IMR-90 (cell line): ENCODE results near the gene ADARB2. TPM values are rescaled to one million over a fixed set of nuclear protein-coding genes. Genes with fewer than 3 reads are reported as not detected.

Experiments
- ATAC-seq: fragments of 200-7000 bp; cut with Tn5 transposase; 2 replicates; pipeline ENCODE4 v1.9.1; 2020; ENCODE audit warnings: low read depth, mild to moderate bottlenecking, moderate library complexity
- BruUV-seq: library from RNA; stranded (reverse); fragments of 400-500 nt; replicated peaks from 2 replicates; lab custom pipeline; 2021; lab: Mats Ljungman, UMichigan
- CTCF ChIA-PET: fragments of 300-600 bp; formaldehyde crosslinking; extraction: SDS; loops from one replicate; lab custom pipeline; 2021; ENCODE audit warnings: antibody characterized with exemption; lab: Yijun Ruan, JAX
- POLR2A ChIA-PET: fragments of 300-600 bp; sonication (Branson Sonifier 250); formaldehyde crosslinking; loops from one replicate; lab custom pipeline; 2022; ENCODE audit warnings: antibody characterized with exemption; ENCODE audit not compliant: unreplicated experiment; lab: Charles Lee
- DNase-seq: peaks from one replicate; pipeline ENCODE4 v3.0.0; 2013
- H2AFZ ChIP-seq: replicated peaks from 2 replicates; pipeline ENCODE3; 2013; ENCODE audit warnings: low read length, mild to moderate bottlenecking; ENCODE audit not compliant: poor library complexity
- H2AK5ac ChIP-seq: 2 replicates; pipeline ENCODE4 v1.6.1; 2013; ENCODE audit warnings: low read depth, low read length, inconsistent platforms
- H2AK9ac ChIP-seq: replicated peaks from 2 replicates; pipeline ENCODE3; 2013; ENCODE audit warnings: mild to moderate bottlenecking, low read depth, low read length, moderate library complexity; ENCODE audit not compliant: poor library complexity
- H2BK120ac ChIP-seq: 2 replicates; pipeline ENCODE4 v1.6.1; 2013; ENCODE audit warnings: low read depth, low read length, inconsistent platforms
- H2BK15ac ChIP-seq: 3 replicates; pipeline ENCODE4 v1.6.1; 2013; ENCODE audit warnings: low read depth, low read length, inconsistent platforms
- H2BK20ac ChIP-seq: 2 replicates; pipeline ENCODE4 v1.6.1; 2013; ENCODE audit warnings: low read depth, mild to moderate bottlenecking, inconsistent platforms, low read length, moderate library complexity
- H2BK5ac ChIP-seq: 2 replicates; pipeline ENCODE4 v1.6.1; 2013; ENCODE audit warnings: mild to moderate bottlenecking, low read depth, low read length, inconsistent platforms; ENCODE audit not compliant: poor library complexity, severe bottlenecking
- H3K14ac ChIP-seq: replicated peaks from 2 replicates; pipeline ENCODE4 v1.6.1; 2013; ENCODE audit warnings: low read depth, low read length, inconsistent platforms
- H3K18ac ChIP-seq: 2 replicates; pipeline ENCODE4 v1.6.1; 2013; ENCODE audit warnings: low read depth, low read length, control low read depth
- H3K23ac ChIP-seq: 2 replicates; pipeline ENCODE4 v1.6.1; 2013; ENCODE audit warnings: low read depth, low read length, inconsistent platforms
- H3K27ac ChIP-seq: 2 replicates; pipeline ENCODE4 v1.5.1; 2013; ENCODE audit warnings: mild to moderate bottlenecking, control low read depth, low read length; ENCODE audit not compliant: insufficient read depth
- H3K27me3 ChIP-seq: 2 replicates; pipeline ENCODE4 v1.6.1; 2013; ENCODE audit warnings: low read length; ENCODE audit not compliant: control insufficient read depth, insufficient read depth
- H3K36me3 ChIP-seq: 2 replicates; pipeline ENCODE4 v1.6.1; 2013; ENCODE audit warnings: low read length, mixed read lengths; ENCODE audit not compliant: control insufficient read depth, insufficient read depth
- H3K4ac ChIP-seq: 2 replicates; pipeline ENCODE4 v1.6.1; 2013; ENCODE audit warnings: low read depth, low read length, inconsistent platforms
- H3K4me1 ChIP-seq: 2 replicates; pipeline ENCODE4 v1.6.1; 2013; ENCODE audit warnings: low read length, mixed read lengths; ENCODE audit not compliant: control insufficient read depth, insufficient read depth
- H3K4me2 ChIP-seq: 2 replicates; pipeline ENCODE4 v1.6.1; 2013; ENCODE audit warnings: low read depth, mild to moderate bottlenecking, control low read depth, low read length, moderate library complexity
- H3K4me3 ChIP-seq: 2 replicates; pipeline ENCODE4 v1.5.1; 2013; ENCODE audit warnings: low read depth, mild to moderate bottlenecking, control low read depth, low read length, moderate library complexity; ENCODE audit not compliant: insufficient read depth
- H3K56ac ChIP-seq: 2 replicates; pipeline ENCODE4 v1.6.1; 2013; ENCODE audit warnings: low read length, inconsistent platforms; ENCODE audit not compliant: insufficient read depth; ENCODE audit errors: extremely low read depth
- H3K79me1 ChIP-seq, 2 experiments: 2 replicates each; pipeline ENCODE4 v1.6.1; 2013; ENCODE audit warnings: low read length in 2 of 2, inconsistent platforms in 1 of 2, low read depth in 1 of 2
- H3K9ac ChIP-seq: 2 replicates; pipeline ENCODE4 v1.6.1; 2013; ENCODE audit warnings: low read depth, low read length, control low read depth
- H3K9me1 ChIP-seq: 2 replicates; pipeline ENCODE4 v1.6.1; 2013; ENCODE audit warnings: low read length, inconsistent platforms; ENCODE audit not compliant: insufficient read depth
- H3K9me3 ChIP-seq: 2 replicates; pipeline ENCODE4 v1.6.1; 2013; ENCODE audit warnings: low read length; ENCODE audit not compliant: control insufficient read depth, insufficient read depth
- H4K20me1 ChIP-seq: 2 replicates; pipeline ENCODE4 v1.6.1; 2013; ENCODE audit warnings: low read length, inconsistent platforms; ENCODE audit not compliant: insufficient read depth
- H4K5ac ChIP-seq: 2 replicates; pipeline ENCODE4 v1.6.1; 2013; ENCODE audit warnings: mild to moderate bottlenecking, low read depth, low read length, control low read depth
- H4K8ac ChIP-seq, 2 experiments: 2 replicates each; pipeline ENCODE4 v1.6.1; 2013; ENCODE audit warnings: low read depth in 2 of 2, low read length in 2 of 2, control low read depth in 1 of 2, inconsistent platforms in 1 of 2
- H4K91ac ChIP-seq: 2 replicates; pipeline ENCODE4 v1.6.1; 2013; ENCODE audit warnings: low read depth, low read length, inconsistent platforms; ENCODE audit not compliant: insufficient read depth
- CEBPB ChIP-seq: IDR thresholded peaks from 2 replicates; pipeline ENCODE4 v1.6.1; 2012; ENCODE audit warnings: low read depth, low read length, improper control_type of control experiment
- MAFK ChIP-seq: IDR thresholded peaks from 2 replicates; pipeline ENCODE4 v1.6.1; 2012; ENCODE audit warnings: low read depth, low read length, improper control_type of control experiment
- MAZ ChIP-seq: IDR thresholded peaks from 2 replicates; pipeline ENCODE4 v1.6.1; 2012; ENCODE audit warnings: low read depth, mild to moderate bottlenecking, low read length, improper control_type of control experiment, moderate library complexity, borderline replicate concordance
- MXI1 ChIP-seq: IDR thresholded peaks from 2 replicates; pipeline ENCODE4 v1.6.1; 2012; ENCODE audit warnings: low read depth, mild to moderate bottlenecking, low read length, moderate library complexity, borderline replicate concordance
- NFE2L2 ChIP-seq: fragments of 150-350 bp; IDR thresholded peaks from 2 replicates; pipeline ENCODE4 v1.6.1; 2016; ENCODE audit warnings: low read depth, mild to moderate bottlenecking, low read length
- POLR2A ChIP-seq: IDR thresholded peaks from 2 replicates; pipeline ENCODE4 v1.6.1; 2012; ENCODE audit warnings: mild to moderate bottlenecking, low read depth, low read length
- RAD21 ChIP-seq: IDR thresholded peaks from 2 replicates; pipeline ENCODE4 v1.6.1; 2012; ENCODE audit warnings: low read length, improper control_type of control experiment
- RCOR1 ChIP-seq: IDR thresholded peaks from 2 replicates; pipeline ENCODE4 v1.6.1; 2012; ENCODE audit warnings: mild to moderate bottlenecking, low read length, improper control_type of control experiment; ENCODE audit not compliant: insufficient replicate concordance
- RFX5 ChIP-seq: IDR thresholded peaks from 2 replicates; pipeline ENCODE4 v1.8.0; 2012; ENCODE audit warnings: low read depth, mild to moderate bottlenecking, low read length, moderate library complexity
- SMC3 ChIP-seq: fragments of 150-350 bp; IDR thresholded peaks from 2 replicates; pipeline ENCODE4 v1.6.1; 2016; ENCODE audit warnings: low read depth, mild to moderate bottlenecking, antibody characterized with exemption, low read length, moderate library complexity
- dilution Hi-C: fragments of 300-500 bp; cut with HindIII; formaldehyde crosslinking; loops from one replicate; pipeline ENCODE4 v1.14.3; 2018; ENCODE audit warnings: low sequenced_read_pairs; ENCODE audit not compliant: unreplicated experiment
- in situ Hi-C: fragments of 300-500 bp; cut with MboI; formaldehyde crosslinking; loops from 3 replicates; pipeline ENCODE4 v1.14.3; 2019; ENCODE audit warnings: low sequenced_read_pairs, inconsistent platforms, mixed read lengths
- intact Hi-C: fragments of 100-400 bp; cut with micrococcal nuclease; formaldehyde crosslinking; loops from 2 replicates; pipeline ENCODE4 v1.10.0; 2022
- polyA plus RNA-seq, 3 experiments: library from polyadenylated mRNA; depleted of rRNA; stranded (reverse); fragments of >200 nt; gene quantifications; 2 replicates each; pipeline ENCODE4 v1.2.3, GENCODE V29; 2012; ENCODE audit warnings: low replicate concordance in 1 of 3
- total RNA-seq: library from RNA; depleted of rRNA; stranded (reverse); fragments of >200 nt; gene quantifications from 2 replicates; pipeline ENCODE4 v1.2.3, GENCODE V29; 2012
- TF ChIP-seq, protein P1 (sequence below): fragments of 150-350 bp; IDR thresholded peaks from 2 replicates; pipeline ENCODE4 v1.6.1; 2016; ENCODE audit warnings: low read depth, mild to moderate bottlenecking, low read length, moderate library complexity, borderline replicate concordance
- TF ChIP-seq, protein P2 (sequence below): conservative IDR thresholded peaks from 2 replicates; pipeline ENCODE4 v1.5.1; 2012; ENCODE audit warnings: mild to moderate bottlenecking, low read depth, low read length, improper control_type of control experiment
- TF ChIP-seq, protein P3 (sequence below): fragments of 150-350 bp; IDR thresholded peaks from 2 replicates; pipeline ENCODE4 v1.6.1; 2017; ENCODE audit warnings: mild to moderate bottlenecking, antibody characterized with exemption, low read length, low read depth

Gene ADARB2
- total and polyA plus RNA-seq, 2 of the 4 experiments (the other 2 are of a cell fraction): not detected

DNA sequence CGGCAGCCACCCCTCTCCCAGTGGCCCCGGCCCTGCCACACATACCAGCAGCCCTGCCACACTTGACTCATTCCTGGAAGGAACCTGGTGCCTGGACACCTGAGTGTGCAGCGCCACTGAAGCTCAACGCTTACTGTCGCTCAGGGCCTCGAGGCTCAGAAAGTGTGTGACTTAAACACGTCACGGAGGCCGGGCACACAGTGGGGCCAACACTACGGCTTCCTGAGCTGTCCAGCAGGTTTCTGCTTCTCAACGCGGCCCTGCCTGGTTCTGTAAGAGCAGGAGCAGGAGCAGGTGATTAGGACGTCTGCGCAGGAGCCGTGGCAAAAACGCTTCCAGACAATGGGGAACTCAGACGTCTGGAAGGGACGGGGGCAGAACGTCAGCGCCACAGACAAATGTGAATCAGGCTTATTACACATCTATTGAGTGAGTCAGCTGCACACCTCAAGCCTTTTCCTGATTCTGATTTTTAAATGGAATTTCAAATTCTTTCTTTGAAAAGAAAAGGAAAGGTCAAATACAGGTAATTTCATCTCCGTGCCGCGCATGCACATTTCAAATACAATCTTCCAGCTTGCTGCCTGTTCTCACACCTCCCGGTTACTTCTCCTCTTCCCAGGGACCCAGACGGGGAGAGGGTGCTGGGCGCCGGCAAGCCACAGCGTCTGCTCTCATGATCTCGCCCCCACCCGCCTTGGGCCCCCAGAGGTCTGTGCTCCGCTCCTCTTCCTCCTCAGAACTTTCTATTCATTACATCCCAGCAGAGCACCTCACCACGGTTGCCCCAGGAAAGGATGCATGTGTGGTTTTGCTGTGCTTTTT is 66.6 kb downstream of the ADARB2 start (continued):
- no peak for TF ChIP-seq NFE2L2

DNA sequence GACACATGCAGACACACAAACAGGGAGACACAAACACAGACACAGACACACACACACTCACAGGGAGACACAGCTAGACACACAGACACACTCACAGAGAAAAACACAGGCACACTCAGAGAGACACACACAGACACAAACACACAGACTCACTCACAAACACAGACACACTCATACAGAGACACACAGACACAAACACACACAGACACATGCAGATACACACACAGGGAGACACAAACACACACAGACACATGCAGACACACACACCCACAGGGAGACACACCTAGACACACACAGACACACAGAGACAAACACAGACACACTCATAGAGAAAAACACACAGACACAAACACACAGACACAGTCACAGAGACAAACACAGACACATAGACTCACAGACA is 67.9 kb downstream of the ADARB2 start:
- intact Hi-C loops: no loop called here
- POLR2A ChIA-PET: no interaction called here
- no peak for DNase-seq
- no peak for TF ChIP-seq RCOR1
- no peak for TF ChIP-seq POLR2A
- TF ChIP-seq RFX5: no peak
- no peak for TF ChIP-seq RAD21
- no peak for TF ChIP-seq SMC3
- TF ChIP-seq MAFK: no peak
- TF ChIP-seq MXI1: no peak
- TF ChIP-seq, protein P1, sequence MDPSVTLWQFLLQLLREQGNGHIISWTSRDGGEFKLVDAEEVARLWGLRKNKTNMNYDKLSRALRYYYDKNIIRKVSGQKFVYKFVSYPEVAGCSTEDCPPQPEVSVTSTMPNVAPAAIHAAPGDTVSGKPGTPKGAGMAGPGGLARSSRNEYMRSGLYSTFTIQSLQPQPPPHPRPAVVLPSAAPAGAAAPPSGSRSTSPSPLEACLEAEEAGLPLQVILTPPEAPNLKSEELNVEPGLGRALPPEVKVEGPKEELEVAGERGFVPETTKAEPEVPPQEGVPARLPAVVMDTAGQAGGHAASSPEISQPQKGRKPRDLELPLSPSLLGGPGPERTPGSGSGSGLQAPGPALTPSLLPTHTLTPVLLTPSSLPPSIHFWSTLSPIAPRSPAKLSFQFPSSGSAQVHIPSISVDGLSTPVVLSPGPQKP: no peak
- no peak for TF ChIP-seq NFE2L2
- TF ChIP-seq, protein P2, sequence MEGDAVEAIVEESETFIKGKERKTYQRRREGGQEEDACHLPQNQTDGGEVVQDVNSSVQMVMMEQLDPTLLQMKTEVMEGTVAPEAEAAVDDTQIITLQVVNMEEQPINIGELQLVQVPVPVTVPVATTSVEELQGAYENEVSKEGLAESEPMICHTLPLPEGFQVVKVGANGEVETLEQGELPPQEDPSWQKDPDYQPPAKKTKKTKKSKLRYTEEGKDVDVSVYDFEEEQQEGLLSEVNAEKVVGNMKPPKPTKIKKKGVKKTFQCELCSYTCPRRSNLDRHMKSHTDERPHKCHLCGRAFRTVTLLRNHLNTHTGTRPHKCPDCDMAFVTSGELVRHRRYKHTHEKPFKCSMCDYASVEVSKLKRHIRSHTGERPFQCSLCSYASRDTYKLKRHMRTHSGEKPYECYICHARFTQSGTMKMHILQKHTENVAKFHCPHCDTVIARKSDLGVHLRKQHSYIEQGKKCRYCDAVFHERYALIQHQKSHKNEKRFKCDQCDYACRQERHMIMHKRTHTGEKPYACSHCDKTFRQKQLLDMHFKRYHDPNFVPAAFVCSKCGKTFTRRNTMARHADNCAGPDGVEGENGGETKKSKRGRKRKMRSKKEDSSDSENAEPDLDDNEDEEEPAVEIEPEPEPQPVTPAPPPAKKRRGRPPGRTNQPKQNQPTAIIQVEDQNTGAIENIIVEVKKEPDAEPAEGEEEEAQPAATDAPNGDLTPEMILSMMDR: no peak
- TF ChIP-seq, protein P3, sequence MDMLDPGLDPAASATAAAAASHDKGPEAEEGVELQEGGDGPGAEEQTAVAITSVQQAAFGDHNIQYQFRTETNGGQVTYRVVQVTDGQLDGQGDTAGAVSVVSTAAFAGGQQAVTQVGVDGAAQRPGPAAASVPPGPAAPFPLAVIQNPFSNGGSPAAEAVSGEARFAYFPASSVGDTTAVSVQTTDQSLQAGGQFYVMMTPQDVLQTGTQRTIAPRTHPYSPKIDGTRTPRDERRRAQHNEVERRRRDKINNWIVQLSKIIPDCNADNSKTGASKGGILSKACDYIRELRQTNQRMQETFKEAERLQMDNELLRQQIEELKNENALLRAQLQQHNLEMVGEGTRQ: no peak
- TF ChIP-seq CEBPB: no peak
- TF ChIP-seq MAZ: no peak

More for the DNA sequence above, 67.9 kb downstream of the ADARB2 start:
- H4K91ac ChIP-seq: no peak overlapping the region
- H3K4ac ChIP-seq: no peak overlapping the region
- peak overlapping the region; percentile 14 for H2AFZ ChIP-seq
- no peak overlapping the region for H2AK9ac ChIP-seq
- no peak overlapping the region for H2BK120ac ChIP-seq
- no TSS peak for BruUV-seq
- peak overlapping the region; percentile 62 for H2BK5ac ChIP-seq
- no peak overlapping the region for H3K4me2 ChIP-seq
- no peaks in the 10 kb centered on the region for H3K4me1 ChIP-seq
- H2BK20ac ChIP-seq: no peak overlapping the region
- no peak overlapping the region for H2AK5ac ChIP-seq
- no peak overlapping the region for H4K8ac ChIP-seq
- H4K20me1 ChIP-seq: no peaks in the 10 kb centered on the region
- no peak overlapping the region for H3K56ac ChIP-seq
- H3K9ac ChIP-seq: no peak overlapping the region
- no peak for ATAC-seq
- peaks cover 40% of the 10 kb centered on the region for H3K9me3 ChIP-seq
- dilution Hi-C loops: no loop called here
- H3K9me1 ChIP-seq: no peaks in the 10 kb centered on the region
- no peak overlapping the region for H2BK15ac ChIP-seq
- no peak overlapping the region for H3K27ac ChIP-seq
- no peak overlapping the region for H4K5ac ChIP-seq
- no peaks in the 10 kb centered on the region for H3K36me3 ChIP-seq
- H3K14ac ChIP-seq: no peak overlapping the region
- H3K27me3 ChIP-seq: no peaks in the 10 kb centered on the region
- H3K79me1 ChIP-seq: no peaks in the 10 kb centered on the region
- CTCF ChIA-PET: no interaction called here
- in situ Hi-C loops: no loop called here
- H3K18ac ChIP-seq: no peak overlapping the region
- H3K23ac ChIP-seq: no peak overlapping the region
- H3K4me3 ChIP-seq: no peak overlapping the region
